Stimulated activated CD8-positive, alpha-beta memory T cell treated with anti-CD3 and anti-CD28 coated beads, Interleukin-4, amount 100 ng/mL, for 1 hour (primary cell): Measurements from ENCODE around the gene CXCR2.

Experiments
- DNase-seq, 2 donors: peaks; one replicate each; pipeline ENCODE4 v3.0.0-alpha.2; 2020; ENCODE audit warnings: low read depth in 2 of 2, low spot score in 1 of 2

Gene CXCR2

DNA sequence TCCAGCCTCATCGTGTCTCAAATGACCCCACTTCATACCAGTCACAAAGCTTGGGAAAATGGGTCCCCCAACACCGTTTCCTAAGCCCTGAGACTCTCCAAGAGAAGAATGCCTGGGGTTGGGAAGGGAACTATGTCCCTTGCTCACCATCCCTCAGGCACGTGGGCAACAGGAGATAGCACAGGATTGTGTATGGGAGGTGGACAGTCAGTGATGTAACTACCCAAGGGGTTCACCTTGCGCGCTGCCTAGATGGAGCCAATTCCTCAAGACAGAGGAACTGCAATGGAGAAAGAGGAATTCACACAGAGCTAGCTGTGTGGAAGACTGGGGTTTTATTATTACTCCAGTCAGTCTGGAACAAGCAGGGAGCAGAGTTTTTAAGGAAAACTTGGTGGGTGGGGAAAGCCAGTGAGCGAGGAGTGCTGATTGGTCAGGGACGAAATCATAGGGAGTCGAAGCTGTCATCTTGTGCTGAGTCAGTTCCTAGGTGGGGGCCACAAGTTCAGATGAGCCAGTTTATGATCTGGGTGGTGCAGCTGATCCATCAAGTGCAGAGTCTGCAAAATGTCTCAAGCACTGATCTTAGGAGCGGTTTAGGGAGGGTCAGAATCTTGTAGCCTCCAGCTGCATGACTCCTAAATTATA lies 54.8 kb downstream of the CXCR2 start:
- no peak for DNase-seq

GRCh38 chr2:218184331-218184730 lies 58.5 kb downstream of the CXCR2 start:
- DNase-seq: no peak

- peak; percentile 16 to 40 for DNase-seq
These were observed 60.5 kb downstream of the CXCR2 start for GRCh38 chr2:218186355-218186766.
